Activated gamma-delta T cell treated with Interleukin-2 at 50 U/mL for 16 hours (primary cell): ENCODE measurements around the gene PDE8B.

Source experiments
- DNase-seq: peaks from one replicate; pipeline ENCODE4 v3.0.0-alpha.2; 2020

PDE8B gene

GRCh38 chr5:77295863-77296378 is 85.4 kb downstream of the PDE8B start:
- DNase-seq, result no peak

GRCh38 chr5:77298146-77298545 is 87.7 kb downstream of the PDE8B start:
- no peak for DNase-seq

- no peak for DNase-seq
These were observed 90.0 kb downstream of the PDE8B start for GRCh38 chr5:77300451-77300850.

- no peak for DNase-seq
These were observed 91.0 kb downstream of the PDE8B start for GRCh38 chr5:77301447-77301883.

- DNase-seq, result no peak
These were observed 91.8 kb downstream of the PDE8B start for GRCh38 chr5:77302247-77302646.

- no peak for DNase-seq
These were observed 92.2 kb downstream of the PDE8B start for GRCh38 chr5:77302653-77303052.

- no peak for DNase-seq
These were observed 93.9 kb downstream of the PDE8B start for GRCh38 chr5:77304388-77304787.

- no peak for DNase-seq
These were observed 94.9 kb downstream of the PDE8B start for GRCh38 chr5:77305222-77305846.

GRCh38 chr5:77305956-77306355 is 95.5 kb downstream of the PDE8B start:
- DNase-seq, result no peak

GRCh38 chr5:77306531-77306930 is 96.1 kb downstream of the PDE8B start:
- DNase-seq, result no peak

GRCh38 chr5:77308154-77308960 is 97.9 kb downstream of the PDE8B start:
- DNase-seq, result no peak

- DNase-seq, result no peak
These were observed 98.7 kb downstream of the PDE8B start for GRCh38 chr5:77309140-77309539.

- no peak for DNase-seq
These were observed 100.2 kb downstream of the PDE8B start for GRCh38 chr5:77310494-77311213.

GRCh38 chr5:77311214-77311571 is 100.7 kb downstream of the PDE8B start:
- DNase-seq, result no peak

GRCh38 chr5:77312413-77312812 is 101.9 kb downstream of the PDE8B start:
- no peak for DNase-seq

- no peak for DNase-seq
These were observed 106.6 kb downstream of the PDE8B start for GRCh38 chr5:77316871-77317661.

GRCh38 chr5:77318060-77318459 is 107.6 kb downstream of the PDE8B start:
- no peak for DNase-seq

- DNase-seq, result no peak
These were observed 108.8 kb downstream of the PDE8B start for GRCh38 chr5:77319117-77319804.

- no peak for DNase-seq
These were observed 111.4 kb downstream of the PDE8B start for GRCh38 chr5:77321793-77322394.

- no peak for DNase-seq
These were observed 111.9 kb downstream of the PDE8B start for GRCh38 chr5:77322406-77322805.

GRCh38 chr5:77325921-77326541 is 115.6 kb downstream of the PDE8B start:
- no peak for DNase-seq
